GM19452 (cell line): ENCODE measurements around the gene SLC25A44.
"Not testable (repeated sequence)": the region's sequence is repeated elsewhere in the genome, so short reads cannot be mapped to it uniquely, and the experiment has no call there.

Experiments used
- ATAC-seq: cut with Tn5 transposase; IDR thresholded peaks from one replicate; pipeline ENCODE4 v1.9.1; 2021; ENCODE audit not compliant: unreplicated experiment

Gene SLC25A44

GRCh38 chr1:156162430-156163037 lies 31.4 kb upstream of the SLC25A44 start:
- ATAC-seq: no peak

- ATAC-seq: no peak
Observed at GRCh38 chr1:156163712-156164111, 30.2 kb upstream of the SLC25A44 start.

- no peak for ATAC-seq
Observed at GRCh38 chr1:156164125-156164831, 29.6 kb upstream of the SLC25A44 start.

- no peak for ATAC-seq
Observed at GRCh38 chr1:156165083-156165482, 28.8 kb upstream of the SLC25A44 start.

- no peak for ATAC-seq
Observed at GRCh38 chr1:156167536-156167935, 26.4 kb upstream of the SLC25A44 start.

GRCh38 chr1:156172696-156173470 lies 21.0 kb upstream of the SLC25A44 start:
- no peak for ATAC-seq

- no peak for ATAC-seq
Observed at GRCh38 chr1:156176610-156177210, 17.2 kb upstream of the SLC25A44 start.

- no peak for ATAC-seq
Observed at GRCh38 chr1:156177919-156178654, 15.8 kb upstream of the SLC25A44 start.

GRCh38 chr1:156180471-156180870 lies 13.4 kb upstream of the SLC25A44 start:
- no peak for ATAC-seq

GRCh38 chr1:156181391-156181924 lies 12.4 kb upstream of the SLC25A44 start:
- ATAC-seq: not testable (repeated sequence)

GRCh38 chr1:156182010-156182779 lies 11.7 kb upstream of the SLC25A44 start:
- not testable (repeated sequence) for ATAC-seq

GRCh38 chr1:156186347-156187177 lies 7.3 kb upstream of the SLC25A44 start:
- ATAC-seq: not testable (repeated sequence)

- ATAC-seq: not testable (repeated sequence)
Observed at GRCh38 chr1:156190265-156190664, 3.6 kb upstream of the SLC25A44 start.

- ATAC-seq: no peak
Observed at GRCh38 chr1:156191292-156191964, 2.5 kb upstream of the SLC25A44 start.

GRCh38 chr1:156193208-156193487 lies 756 bp upstream of the SLC25A44 start:
- no peak for ATAC-seq

- ATAC-seq: no peak
Observed at GRCh38 chr1:156194300-156194652, 372 bp downstream of the SLC25A44 start.

- ATAC-seq: no peak
Observed at GRCh38 chr1:156195853-156196252, 1.9 kb downstream of the SLC25A44 start.

GRCh38 chr1:156196445-156196844 lies 2.5 kb downstream of the SLC25A44 start:
- no peak for ATAC-seq
